ENCODE data around the gene CPEB4.

Gene CPEB4

DNA sequence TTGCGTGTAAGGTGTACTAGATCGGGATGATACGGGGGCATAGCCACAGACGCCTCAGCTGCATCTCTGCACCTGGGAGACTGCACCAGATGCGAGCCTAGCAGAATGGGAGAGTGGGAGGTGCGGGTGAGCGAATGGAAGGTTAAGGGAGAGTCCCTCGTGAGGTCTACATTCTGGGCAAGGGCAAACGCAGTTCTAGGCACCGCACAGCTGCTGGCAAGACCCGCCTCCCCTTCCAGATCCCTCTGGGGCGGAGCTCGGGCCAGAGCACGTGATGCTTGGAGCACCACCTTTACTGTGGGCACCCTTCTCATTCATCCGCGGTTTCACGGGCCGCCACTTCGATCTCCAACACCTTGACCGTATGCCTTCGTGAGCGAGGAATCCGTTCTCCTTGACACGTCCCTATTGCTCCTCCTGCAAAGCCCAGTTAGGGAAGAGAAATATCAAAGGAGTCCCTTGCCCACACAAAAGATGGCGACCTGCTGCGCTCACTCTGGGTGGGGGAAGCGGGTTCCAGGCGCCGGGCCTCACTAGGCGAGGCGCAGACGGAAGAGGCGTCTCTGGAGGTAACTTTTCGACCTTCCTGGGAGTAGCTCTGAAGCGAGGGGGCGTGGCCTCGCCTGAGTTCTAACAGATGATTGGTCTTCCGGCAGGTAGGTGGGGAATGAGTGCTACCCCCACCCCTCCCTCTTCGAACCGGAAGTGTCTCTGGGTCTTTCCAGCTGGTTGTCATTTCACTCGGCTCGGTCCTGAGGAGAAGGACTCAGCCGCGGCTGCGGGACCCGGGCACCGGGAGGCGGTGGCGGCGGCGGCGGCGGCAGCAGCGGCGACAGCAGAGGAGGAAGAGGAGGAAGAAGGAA, at the start of gene CPEB4:
Gene CPEB4 (plus strand): TSS at position 740 of the 863 bp plus-strand sequence. CDS start 1,385 bp downstream, outside the sequence.
- peak; percentile 96 for DNase-seq

DNA sequence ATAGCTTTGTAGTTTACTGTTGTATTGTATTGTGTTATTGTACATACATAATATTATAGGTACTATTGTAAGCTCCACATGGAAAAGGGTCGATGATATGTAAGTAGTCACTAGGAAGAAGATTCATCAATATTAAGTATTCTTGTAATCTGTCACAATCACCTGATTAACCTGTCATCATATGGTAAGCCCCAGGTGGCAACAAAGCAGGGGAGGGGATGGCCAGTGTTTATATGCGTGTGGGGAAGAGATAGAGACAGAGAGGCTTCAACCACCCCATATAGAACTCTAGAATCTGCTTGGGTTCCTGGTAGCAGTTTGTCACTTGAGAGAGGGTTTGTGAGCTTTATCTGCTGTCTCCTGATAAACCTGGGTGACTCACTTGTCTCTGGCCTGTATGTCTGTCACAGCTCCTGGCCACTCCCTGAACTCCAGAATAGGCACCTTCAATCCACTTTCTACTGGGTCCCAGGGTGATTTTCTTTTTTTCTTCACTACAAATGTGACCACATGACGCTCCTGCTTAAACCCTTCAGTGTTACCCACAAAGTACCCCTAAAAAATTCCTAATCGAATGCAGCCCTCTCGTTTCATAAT, 48.9 kb upstream of the CPEB4 start:
- no peak for DNase-seq

DNA sequence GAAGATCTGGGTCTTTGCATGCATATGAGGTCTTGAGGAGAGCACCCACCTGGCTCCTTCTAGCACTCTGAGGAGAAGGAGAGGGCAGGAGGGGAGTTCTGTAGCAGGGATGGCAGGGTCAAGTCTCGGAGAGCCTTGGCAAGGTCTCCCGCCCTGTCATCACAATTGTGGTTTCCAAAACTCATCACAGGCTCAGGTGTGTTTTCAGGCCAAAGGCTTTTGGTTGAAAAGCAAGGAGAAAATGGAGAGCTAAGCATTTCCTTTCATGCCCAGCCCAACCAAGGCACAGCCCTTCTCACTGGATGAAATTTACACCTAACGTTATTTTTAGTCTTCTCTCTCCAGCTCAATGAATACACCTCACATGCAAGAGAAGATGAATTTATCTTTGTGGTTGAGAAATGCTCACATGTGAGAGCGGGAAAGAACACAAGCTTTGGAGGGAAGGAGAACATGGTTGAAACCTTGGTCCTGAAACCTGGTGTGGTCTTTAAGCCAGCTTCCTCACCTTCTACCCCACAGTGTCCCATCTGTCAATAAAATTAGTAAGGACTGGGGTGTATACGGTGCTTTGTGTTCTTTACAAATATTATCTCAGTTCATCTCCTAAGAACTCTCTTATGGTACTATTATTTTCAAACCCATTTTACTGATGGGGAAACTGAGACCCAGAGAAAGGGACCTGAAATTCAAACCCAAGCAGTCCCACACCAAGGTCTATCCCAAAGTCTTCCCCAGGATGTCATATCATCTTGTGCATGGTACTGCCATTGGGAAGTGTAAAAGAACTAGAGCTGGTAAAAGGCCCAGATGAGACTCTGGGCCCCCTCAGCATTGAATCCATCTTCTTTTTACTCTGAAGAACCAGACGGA, 47.8 kb upstream of the CPEB4 start:
- no peak for DNase-seq

DNA sequence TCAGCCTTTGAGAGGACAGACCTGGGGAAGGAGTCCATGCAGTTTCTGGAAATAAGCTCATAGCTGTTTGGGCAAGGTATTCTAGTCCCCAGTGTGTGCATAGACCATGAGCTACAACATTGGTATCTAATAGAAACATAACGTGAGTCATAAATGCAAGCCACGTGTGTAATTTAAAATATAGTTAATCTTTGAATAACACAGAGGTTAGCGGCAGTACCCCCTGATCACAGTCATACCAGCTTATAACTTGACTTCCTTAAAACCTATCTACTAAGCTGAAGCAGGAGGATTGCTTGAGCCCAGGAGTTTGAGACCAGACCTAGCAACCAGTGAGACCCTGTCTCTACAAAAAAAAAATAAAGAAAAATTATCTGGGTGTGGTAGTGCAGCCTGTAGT, 46.4 kb upstream of the CPEB4 start:
- DNase-seq = no peak

DNA sequence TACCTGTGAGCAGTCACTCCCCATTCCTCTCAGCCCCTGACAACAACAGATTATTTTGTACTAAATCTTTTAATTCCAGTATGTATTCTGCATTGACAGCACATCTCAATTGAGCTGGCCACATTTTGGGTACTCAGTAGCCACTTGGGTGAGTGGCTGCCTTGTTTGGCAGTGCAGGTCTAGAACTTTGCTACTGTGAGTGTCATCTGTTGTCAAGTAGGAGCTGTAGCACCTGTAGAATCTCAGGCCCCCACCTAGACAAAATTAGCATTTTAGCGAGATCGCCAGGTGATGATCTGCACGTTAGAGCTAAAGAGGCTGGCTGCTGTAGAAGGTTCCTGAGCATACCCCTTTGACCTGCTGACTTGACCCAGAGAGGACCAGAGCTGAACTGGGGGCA, 44.4 kb upstream of the CPEB4 start:
- DNase-seq = no peak

DNA sequence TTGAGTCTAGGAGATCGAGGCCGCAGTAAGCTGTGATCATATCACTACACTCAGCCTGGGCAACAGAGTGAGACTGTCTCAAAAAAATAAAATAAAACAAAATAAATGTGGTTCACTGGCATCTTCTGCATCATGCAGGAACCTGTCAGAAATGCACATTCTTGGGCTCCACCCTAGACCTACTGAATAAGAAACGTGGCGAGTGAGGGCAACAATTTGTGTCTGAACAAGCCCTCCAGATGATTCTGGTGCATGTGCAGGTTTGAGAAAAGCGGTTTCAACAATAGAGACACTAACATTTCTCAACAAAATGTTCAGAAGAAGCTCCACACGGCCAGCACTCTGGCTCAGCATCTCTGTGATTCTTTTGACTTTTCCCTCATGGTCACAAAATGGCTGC, 42.8 kb upstream of the CPEB4 start:
- DNase-seq = no peak

DNA sequence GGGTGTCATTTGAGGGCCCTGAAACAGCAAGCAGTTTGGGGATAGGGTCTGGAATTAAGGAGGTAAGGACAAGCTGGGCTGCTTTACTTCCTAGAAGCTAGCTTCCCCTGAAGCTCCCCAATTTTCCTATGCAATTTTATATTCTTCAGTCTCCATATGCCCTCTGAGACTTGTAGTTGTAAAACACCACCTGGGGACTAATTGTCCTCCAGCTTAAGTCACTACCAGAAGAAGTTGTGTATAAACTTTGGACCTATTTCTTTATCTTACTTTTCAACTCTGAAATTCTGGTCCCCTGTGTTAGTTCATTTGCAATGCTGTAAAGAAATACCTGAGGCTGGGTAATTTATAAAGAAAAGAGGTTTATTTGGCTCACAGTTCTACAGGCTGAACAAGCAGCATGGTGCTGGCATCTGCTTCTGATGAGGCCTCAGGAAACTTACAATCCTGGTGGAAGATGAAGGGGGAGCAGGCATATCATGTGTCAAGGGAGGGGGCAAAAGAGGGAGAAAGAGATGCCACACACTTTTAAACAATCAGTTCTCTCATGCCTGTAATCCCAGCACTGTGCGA, 41.1 kb upstream of the CPEB4 start:
- DNase-seq = no peak

DNA sequence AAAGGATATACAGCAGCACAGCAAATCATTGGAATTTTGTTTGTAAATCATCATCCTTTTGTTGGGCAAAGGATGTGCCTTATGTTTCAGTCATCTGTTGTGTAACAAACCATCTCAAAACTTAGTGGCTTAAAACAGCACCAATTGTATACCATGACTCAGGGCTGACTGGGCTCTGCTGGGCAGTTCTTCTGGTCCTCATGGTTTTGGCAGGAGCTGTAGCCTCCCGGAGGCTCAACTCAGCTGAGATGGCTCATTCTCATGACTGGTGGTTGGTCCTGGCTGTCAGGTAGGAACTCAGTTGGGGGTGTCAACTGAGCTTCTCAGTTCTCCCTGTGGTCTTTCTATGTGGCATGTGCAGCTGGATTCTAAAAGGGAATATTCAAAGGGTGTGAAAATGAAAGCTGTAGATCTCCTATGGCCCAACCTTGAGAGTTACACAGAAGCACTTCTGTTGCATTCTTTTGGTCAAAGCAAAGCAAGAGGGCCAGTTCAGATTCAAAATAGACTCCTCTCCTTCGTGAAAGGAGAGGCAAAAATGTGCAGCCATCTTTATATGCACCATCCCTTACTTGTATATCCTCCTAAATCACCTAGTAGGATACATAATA, 39.1 kb upstream of the CPEB4 start:
- no peak for DNase-seq

DNA sequence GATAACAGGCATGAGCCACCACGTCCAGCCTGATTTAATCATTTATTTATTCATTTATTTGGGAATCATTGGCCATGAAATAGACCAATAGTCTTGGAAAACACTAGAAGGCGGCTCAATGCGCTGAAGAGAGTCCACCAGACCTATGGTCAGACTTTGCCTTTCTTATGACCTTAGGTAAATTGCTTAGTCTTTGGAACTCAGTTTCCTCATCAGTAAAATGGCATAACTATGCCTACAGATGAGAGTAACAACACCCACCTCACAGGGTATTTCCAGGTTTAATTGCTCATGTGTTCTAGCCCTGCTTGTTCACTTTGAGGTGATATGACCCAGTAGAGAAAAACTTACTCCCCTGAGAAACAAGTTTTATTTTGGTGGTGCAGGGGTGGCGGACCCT, 38.2 kb upstream of the CPEB4 start:
- DNase-seq = no peak

DNA sequence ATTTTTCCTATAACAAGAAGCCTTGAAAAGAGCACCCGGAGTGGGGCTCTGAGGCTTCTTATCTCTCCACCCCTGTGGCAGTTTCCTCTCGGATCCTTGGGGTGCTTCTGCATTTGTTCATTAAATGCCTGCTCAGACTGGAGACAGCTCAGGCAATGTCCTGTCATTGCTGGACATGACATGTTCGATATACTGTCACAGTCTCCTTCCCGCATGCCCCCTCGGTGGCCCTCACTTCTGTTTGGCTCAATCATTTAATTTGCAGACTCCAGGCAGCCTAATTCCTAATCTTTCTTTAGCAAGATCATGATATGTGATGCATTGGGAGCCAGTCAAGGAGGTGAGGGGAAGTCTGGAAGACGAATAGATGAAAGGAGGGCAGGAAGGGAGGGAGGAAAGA, 37.5 kb upstream of the CPEB4 start:
- no peak for DNase-seq

DNA sequence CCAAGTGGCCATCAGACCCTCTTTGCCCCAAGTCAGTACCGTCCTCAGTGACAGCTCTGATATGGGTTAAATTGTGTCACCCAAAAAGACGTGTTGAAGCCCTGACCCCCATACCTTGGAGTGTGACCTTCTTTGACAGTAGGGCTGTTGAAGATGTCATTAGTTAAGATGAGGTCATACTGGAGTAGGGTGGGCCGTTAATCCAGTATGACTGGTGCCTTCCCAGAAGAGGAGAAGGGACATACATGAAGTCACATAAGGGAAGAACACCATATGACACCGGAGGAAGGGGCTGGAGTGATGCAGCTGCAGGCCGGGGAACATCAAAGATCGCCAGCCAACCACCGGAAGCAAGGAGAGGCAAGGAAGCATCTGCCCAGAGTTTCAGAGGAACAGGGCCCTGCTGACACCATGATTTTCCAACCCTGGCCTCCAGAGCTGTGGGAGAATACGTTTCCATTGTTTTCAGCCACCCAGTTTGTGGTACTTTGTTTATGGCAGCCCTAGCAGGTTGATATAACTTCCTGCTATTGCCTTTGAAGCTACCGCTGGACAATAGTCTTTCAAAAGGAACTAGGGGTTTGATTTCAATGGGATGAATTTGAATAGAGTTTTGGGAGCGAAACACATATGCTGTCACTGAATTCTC, 36.4 kb upstream of the CPEB4 start:
- no peak for DNase-seq

DNA sequence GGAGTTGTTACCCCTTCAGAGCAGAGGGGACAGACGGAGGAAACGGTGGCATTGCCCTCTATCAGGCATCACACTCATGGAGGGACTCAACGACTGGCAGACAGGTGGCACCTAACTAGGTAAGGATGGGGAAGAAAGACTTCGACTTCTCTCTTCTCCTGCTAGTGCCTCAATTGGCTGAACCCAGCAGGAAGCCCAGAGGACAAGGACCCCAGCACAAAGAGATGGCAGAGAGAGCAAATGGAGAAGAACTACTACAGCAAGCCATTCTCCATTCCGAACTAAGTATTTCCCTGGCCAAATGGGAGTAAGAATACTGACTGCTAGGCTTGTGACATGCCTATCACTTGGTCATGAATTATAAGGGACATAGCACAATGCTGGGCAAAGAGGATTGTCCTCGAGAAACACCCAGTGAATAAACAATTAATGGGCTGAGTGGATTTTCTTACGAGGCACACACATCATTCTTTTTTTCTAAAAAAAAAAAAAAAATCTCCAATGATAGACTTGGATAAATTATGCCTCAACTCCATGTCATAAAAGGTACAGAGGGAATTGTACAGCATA, 35.3 kb upstream of the CPEB4 start:
- DNase-seq = no peak

DNA sequence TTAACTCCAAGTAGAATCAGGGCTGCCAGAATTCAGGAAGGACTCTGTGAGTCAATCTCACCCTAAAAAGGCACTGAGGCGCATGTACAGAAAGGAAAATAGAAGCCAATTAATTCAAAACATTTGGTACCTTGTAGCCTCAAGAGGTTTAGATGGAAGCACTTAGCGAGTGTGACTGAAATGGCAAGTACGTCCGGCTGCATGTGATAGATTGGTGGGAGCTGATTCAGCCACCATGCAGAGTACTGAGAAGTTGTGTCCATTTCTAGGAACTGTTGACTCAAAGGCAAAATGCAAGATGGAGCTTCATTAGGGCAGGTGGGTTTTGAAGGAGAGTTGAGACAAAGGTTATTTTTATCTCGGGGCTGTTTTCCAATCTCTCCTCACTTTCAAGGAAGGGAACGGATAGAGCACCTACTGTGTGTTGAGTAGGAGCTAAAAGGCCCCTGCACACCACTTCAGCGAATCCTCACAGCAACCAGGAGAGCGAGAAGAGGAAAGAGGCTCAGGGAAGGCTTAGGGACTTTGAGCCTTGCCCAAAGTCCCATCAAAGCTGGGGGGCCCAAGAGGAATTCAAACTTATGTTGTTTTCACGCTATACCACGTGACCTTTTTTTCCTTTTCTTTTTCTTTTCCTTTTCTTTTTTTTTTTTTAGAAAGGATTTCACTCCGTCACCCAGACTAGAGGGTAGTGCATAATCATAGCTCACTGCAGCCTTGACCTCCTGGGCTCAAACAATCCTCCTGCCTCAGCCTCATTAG, 34.6 kb upstream of the CPEB4 start:
- no peak for DNase-seq

DNA sequence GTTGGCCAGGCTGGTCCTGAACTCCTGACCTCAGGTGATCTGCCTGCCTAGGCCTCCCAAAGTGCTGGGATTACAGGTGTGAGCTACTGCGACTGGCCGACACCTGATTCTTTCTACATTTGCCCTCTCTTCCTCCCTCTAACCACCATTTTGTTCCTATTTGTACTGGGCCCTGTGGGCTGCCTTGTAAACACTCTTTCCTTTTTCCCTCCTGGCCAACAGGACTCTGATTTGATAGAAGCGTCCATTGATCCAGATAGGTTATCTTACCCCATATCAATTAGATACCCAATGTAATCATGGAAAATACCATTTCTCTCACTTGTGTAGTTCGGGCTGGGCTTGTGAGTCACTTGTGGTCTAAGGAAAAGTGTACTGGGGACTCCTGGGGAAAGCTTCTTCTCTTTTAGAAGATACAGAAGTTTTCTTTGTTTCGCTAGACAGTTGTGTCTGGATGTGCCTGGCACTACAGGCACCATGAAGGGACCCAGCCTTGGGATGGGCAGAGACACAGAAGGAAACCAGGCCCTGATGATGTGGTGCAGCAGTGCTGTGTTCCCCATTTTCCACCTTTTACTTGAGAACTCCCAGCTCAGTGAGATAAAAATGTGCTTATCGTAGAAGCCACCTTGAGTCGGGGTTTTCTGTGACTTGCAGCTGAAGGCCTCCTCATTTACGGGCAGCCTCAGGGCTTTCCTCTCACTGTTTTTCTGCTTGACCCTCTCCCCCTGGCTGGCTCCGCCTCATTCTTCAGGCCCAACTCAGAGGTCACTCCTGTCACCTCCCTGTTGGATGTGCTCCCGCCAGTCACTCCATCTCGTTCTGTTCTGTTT, 32.8 kb upstream of the CPEB4 start:
- DNase-seq = no peak

DNA sequence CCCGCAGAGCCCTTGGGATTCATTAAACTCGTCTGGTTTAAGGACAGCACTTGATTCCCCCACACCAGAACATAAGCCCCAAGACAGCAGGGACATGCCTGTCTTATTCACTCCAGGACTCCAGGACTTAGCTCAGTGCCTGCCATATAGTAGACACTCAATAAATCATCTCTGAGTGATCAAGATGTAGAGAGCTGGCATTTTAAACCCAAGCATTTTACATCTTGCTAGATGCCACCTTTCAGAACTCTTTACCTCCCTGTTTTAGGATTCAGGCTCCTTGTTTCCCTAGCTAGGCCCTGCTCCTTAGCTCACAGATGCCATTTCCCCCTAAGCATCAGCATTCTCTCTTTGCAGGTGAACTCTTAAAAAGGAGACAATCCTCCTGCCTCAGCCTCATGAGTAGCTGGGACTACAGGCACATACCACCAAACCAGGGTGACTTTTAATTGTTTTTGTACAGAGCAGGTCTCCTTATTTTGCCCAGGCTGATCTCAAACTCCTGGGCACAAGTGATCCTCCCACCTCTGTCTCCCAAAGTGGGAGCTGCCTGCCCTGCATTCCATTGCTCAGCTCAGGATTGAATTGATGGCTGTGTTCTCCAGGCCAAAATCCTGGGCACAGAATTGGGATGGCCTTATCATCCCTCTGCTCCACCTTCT, 32.0 kb upstream of the CPEB4 start:
- no peak for DNase-seq

DNA sequence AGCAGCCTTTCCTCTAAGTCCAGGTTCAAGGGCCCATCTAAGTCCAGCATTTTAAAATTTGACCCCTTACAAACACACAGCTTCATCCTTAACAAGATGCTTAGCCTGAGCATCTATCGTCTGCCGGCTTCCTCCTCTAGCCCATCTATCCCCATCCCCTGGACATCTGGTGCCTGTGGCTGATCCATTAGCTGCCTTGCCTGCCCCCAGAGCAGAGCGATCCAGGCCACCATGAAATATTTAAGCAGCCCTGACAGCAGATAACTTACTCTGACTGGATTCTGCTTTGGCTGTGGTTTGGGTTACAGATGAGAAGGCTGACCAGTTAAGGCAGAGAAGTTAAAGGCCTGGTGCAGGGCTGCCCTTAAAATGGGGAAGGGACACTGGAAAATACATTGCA, 30.9 kb upstream of the CPEB4 start:
- no peak for DNase-seq

DNA sequence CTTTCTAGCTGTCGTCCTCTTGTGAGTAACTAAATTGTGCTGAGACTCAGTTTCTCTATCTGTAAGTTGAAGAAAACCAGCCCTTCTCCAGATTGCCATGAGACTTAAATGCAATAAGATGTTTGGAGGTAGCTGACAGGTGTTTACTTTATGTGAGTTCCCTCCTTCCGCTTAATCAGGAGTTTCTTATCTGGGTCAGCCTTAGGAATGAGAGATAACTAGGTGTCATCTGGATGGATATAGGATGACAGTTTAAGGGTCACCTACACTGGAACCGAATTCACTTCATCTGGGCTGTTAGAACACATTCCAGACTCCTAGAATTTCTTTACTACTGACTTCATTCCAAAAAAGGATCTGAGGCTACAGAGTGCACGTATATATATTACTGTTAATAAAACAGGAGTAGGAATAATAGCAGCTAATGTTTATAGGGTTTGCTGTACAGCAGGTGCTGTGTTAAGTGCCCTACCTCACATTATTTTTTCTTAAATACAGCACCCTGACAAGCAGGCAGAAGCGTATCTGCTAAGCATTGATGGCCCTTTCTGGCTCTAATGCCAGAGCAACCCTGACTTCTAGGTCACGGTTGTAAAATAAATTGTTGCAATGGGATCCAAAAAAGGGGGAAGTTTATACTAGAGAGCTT, 30.0 kb upstream of the CPEB4 start:
- no peak for DNase-seq

DNA sequence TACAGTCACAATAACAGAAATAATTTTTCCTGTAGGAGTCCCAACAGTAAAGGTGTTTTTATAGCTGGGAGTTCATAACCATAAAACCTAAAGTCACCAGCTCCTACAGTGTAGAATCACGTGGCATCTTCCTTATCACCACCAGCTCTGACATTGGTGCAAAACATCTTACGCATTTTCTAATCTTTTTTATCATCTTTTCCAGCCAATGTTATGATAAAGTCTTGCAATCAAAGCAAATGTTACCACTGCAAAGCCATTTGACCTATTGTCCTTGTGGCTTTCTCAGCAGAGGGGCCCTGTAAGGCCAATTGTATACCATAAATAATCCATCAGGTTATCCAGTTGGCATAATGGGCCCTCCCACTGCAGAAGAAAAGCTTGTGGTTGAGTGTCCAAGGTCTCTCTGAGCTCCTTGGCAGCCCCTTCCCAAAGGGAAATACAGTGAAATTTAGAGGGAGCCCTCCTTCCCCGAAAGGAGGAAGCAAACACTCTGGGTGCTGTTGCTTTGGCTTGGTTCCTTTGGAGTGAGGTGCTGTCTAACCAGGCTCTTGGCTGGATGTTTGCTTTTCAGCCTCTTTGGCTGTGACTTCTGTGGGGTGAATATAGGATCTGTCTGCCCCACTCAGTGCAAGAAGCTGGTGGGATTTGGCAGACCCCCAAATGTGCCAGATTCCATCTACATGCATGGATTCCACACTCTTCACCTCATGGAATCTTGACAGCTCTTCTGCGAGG, 29.3 kb upstream of the CPEB4 start:
- no peak for DNase-seq

All from NCI-H1092 (cell line).